NB4 (cell line): ENCODE data around the gene CASP3.

Experiments
- CTCF ChIP-seq: IDR thresholded peaks from one replicate; pipeline ENCODE4 v1.5.1; 2012; ENCODE audit warnings: low read depth, low read length
- MAX ChIP-seq: IDR thresholded peaks from 2 replicates; pipeline ENCODE4 v1.6.1; 2011; ENCODE audit warnings: low read depth, low read length
- POLR2A ChIP-seq: IDR thresholded peaks from 2 replicates; pipeline ENCODE4 v1.6.1; 2011; ENCODE audit warnings: mild to moderate bottlenecking; ENCODE audit not compliant: insufficient read length; ENCODE audit errors: extremely low read depth

GRCh38 chr4:184684491-184685189 lies 35.4 kb upstream of the CASP3 start:
- TF ChIP-seq CTCF (no peak), MAX (peak; percentile 57), POLR2A (no peak)
